HG02885 (cell line): Measurements from ENCODE around the gene SRRM3.
"Not testable (repeated sequence)": the region's sequence is repeated elsewhere in the genome, so short reads cannot be mapped to it uniquely, and the experiment has no call there.

Experiments used
- ATAC-seq: cut with Tn5 transposase; IDR thresholded peaks from one replicate; pipeline ENCODE4 v1.9.1; 2021; ENCODE audit warnings: mild to moderate bottlenecking; ENCODE audit not compliant: unreplicated experiment, poor library complexity

SRRM3 gene

DNA sequence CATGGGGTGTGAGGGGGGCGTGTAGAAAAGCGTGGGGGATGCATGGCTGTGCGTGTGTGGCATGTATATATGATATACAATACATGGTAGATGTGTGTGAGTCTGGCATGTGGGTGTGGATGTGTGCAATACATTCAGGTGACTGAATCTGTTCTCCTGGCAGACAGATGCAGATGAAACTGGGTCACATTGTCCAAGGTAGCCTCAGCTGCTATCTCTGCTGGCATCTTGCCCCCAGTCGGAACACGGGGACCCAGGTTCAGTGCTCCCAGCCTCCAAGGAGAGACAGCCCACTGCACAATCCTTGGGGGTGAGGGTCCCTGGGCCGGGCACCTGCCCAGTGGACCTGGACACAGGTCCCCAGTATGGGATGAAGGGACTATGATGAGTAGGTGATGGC, 12.4 kb upstream of the SRRM3 start:
- no peak for ATAC-seq

DNA sequence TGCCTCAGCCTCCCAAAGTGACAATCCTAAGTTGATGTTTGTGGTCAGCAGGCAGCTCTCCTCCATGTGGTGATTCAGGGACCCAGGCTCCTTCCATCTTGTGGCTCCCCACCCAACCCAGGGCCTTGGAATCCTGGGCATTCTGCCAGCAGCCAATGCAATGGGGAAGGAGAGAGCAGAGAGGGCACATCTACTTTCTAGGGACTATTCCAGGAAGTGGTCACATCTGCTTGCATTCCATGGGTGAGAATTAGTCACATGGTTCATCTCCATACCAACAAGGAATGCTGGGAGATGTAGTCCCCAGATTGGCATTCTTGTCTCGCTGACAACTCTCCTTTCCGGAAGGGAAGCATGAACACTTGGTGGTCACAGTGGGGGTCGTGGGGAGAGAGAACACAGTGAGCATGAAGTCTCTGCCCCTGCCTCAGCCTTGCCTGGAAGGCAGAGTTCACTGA, 9.9 kb upstream of the SRRM3 start:
- ATAC-seq = no peak

GRCh38 chr7:76193466-76193865, 8.2 kb upstream of the SRRM3 start:
- no peak for ATAC-seq

GRCh38 chr7:76193883-76194282, 7.8 kb upstream of the SRRM3 start:
- no peak for ATAC-seq

- ATAC-seq = no peak
These were observed 4.9 kb upstream of the SRRM3 start for GRCh38 chr7:76196786-76197185.

DNA sequence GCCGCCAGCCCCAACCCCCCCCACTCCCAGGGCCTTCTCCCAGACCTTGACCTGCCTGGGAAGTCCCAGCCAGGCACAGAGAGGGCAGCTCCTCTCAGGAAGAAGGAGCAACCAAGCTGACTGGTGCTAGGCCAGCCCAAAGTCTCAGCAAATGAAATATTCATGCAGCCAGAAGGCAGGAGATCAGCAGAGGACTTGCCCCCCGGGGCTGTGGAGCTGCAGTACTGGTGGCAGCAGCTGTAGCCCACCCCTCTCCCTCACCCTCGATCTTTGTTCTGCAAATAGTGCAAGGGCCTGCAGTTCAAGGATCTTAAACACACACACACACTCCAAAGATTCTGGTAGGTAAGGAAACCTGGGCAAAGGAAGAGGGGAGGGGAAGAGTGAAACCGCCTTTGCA, 3.5 kb upstream of the SRRM3 start:
- ATAC-seq = no peak

- no peak for ATAC-seq
These were observed 952 bp downstream of the SRRM3 start for GRCh38 chr7:76202666-76203030.

DNA sequence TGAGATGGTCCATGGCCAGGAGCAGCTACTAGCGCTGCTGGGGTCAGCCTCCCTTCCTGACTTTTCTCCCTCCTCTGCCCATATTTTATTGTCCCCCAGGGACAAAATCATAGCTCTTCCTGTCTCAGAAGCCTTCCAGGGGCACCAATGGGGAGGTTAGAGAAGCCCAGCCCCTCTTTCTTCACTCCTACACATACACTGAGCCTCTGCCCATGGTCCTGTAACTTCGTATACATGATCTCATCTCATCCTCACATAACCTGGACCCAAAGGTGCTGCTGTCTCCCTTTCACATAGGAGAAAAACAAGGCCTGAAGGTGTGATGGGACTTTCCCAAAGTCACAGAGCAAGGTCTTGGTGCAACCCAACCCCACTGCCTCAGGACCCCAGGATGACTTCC, 2.5 kb downstream of the SRRM3 start:
- ATAC-seq = no peak

DNA sequence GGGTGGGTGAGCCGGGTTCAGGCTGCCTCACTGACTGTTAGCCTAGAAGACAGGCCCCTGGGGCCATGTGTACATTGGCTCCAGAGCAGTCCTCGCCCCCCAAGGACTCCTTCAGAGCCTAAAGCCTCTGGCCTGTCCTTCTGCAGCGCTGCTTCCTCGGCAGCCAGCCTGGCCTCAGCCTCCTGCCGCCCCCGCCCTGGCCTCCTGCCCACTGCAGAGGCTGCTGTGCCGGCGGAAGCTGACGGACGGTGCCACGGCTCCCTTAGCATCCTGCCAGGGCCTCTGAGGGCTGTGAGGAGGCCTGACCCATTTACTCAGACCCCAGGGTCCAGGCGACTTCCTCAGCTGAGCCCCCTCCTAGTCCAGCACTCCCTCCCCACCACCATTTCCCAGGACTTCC, 4.9 kb downstream of the SRRM3 start:
- ATAC-seq = no peak

DNA sequence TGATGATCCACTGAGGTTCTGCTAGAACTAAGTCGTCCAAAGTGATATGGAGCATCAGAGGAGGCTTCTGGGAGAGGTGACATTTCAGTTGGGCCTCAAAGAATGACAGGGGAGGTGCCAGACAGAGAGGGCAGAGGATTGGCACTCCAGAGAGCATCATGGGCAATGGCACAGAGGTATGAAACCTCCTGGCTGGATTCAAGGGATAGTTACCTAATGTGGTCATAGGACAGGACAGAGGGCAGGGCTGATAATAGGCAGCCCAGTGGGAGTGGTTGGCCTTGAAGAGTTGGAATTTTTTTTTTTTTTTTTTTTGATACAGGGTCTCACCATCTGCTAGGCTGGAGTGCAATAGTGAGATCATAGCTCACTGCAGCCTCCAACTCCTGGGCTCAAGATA, 7.6 kb downstream of the SRRM3 start:
- ATAC-seq = no peak

DNA sequence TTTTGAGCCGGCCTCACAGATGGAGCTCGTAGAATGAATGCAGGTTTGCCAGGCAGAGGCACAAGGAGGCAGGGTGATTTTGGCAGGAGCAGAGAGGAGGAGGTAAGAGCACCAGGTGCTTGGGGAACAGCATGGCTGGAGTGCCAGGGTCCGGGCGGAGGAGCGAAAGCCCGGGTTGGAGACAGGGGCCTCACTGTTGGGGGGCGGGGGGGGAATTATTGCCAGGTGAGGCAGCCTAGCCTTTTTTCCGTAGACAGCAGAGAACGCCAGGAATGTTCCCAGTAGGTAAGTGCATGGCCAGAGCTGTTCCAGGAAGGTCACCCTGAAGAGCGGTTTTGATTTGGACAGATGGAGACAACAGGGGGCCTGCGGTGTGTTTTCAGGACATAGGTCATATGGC, 9.5 kb downstream of the SRRM3 start:
- ATAC-seq = no peak

DNA sequence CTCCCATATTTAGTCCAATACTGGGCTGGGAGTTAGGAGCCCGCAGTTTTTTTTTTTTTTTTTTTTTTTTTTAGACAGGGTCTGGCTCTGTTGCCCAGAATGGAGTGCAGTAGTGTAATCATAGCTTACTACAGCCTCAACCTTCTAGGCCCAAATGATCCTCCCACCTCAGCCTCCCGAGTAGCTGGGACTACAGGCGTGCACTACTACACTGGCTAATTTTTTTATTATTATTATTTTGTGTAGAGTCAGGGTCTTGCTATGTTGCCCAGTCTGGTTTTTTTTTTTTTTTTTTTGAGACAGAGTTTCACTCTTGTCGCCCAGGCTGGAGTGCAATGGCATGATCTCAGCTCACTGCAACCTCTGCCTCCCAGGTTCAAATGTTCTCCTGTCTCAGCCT, 13.7 kb downstream of the SRRM3 start:
- not testable (repeated sequence) for ATAC-seq

DNA sequence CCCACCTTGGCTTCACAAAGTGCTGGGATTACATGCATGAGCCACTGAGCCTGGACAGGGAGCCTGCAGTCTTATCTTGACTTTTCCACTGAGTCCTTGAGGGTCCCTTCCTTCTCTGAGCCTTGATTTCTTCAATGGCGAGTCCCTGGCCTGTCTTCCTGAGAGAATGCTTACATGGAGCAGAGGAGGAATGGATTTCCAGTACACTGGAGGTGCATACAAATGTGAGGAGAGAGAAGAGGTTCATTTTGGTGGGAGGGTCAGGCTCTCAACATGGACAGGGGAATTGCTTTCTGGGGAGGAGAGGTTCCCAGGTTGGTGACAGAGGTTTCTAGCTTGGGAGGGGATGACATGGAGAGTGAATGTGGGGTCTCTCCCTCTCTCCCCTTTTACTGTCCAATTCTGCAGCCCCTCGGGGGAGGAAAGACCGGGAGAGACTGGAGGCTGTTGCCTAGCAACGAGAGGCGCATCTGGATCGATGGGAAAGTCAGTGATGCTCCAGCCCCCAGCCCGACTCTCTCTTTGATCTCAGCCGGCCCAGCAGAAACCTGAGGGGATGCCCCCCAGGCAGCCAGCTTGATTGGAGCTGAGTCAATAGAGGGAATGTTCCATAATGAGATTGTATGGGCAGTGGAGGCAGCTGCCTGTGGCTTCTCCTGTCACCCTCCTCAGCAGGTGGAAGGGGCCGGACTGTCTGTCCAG, 14.8 kb downstream of the SRRM3 start:
- no peak for ATAC-seq

GRCh38 chr7:76217942-76218566, 16.4 kb downstream of the SRRM3 start:
- ATAC-seq = no peak

- no peak for ATAC-seq
These were observed 18.7 kb downstream of the SRRM3 start for GRCh38 chr7:76220185-76221057.

DNA sequence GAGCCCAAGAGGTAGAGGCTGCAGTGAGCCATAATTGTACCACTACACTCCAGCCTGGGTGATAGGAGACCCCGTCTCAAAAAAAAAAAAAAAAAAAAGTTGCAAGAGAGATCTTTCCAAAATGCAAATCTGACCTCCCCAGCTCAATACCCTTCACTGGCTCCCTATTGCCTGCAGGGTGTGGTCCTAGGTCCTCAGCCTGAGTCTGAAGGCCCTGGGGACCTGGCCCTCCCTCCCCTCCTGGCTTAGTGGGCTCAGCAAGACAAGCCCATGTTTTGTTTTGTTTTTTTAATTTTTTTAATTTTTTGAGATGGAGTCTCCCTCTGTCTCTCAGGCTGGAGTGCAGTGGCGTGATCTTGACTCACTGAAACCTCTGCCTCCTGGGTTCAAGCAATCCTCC, 20.6 kb downstream of the SRRM3 start:
- no peak for ATAC-seq

DNA sequence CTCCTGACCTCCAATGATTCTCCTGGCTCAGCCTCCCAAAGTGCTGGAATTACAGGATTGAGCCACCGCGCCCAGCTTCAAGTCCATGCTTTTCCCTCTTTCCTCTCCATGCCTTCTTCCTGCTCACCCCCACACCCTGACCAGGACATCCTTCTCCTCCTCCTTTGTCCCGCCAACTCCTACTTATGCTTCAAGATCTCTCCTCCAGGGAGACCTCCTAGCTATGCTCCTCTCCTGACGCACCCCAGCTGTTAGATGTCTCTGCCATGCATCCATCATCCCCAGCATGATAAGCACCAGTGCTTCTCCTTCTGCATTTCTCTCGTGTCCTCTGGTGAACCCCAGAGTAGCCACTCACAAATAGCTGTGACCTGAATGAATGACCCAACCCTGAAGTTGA, 21.1 kb downstream of the SRRM3 start:
- ATAC-seq = no peak

GRCh38 chr7:76223286-76223972, 21.7 kb downstream of the SRRM3 start:
- ATAC-seq = no peak

DNA sequence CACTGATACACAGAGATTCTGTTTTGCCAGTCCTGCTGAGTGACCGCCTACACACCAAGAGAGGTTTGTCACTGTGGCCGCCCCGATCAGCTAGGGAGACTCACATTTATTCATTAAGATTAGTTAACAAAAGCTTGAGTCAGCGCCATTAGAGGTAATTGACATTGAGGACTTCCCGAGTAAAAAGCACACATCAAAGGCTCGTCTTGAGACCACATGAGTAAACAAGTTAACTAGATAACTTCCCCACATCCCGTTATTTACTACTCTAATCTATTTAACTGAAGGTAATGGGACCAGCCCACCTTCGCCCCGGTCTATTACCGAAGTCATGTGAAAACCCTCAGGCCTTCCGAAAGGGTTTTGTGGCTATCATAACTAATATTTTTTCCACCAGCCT, 23.0 kb downstream of the SRRM3 start:
- no peak for ATAC-seq

DNA sequence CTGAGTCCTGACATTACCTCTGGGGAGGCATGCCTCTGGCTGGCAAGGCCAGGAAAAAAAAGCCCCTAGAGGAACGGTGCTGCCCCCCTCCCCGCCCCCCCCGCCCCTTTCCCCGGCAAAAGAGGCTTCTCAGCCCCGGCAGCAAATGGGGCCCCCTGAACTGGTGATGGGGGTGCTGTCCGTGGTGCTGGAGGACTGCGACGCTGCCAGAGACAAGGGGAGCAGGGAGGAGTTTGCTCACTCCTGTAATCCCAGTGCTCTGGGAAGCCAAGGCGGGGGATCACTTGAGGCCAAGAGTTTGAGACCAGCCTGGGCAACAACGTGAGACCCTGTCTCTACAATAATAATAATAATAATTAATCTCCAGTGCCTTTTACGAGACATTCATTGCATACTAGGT, 23.7 kb downstream of the SRRM3 start:
- no peak for ATAC-seq

DNA sequence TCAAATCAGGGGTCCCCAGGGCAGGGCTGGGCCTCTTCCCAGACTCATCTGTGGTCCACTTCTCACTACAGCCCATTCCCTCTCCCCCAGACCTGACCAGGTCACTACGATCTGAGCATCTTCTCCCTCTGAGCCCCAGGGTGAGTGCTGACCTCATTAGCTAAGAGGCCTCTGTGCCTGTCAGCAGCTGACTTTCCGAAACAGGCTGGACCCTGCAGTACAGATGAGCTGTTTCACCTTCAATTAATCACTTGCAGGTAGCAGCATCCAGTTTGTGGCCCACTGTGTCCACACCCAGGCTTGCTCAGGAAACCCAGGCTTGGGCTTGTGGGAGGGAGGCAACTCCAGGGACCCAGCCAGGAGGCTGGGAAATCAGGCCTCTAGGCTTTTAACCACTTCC, 24.3 kb downstream of the SRRM3 start:
- no peak for ATAC-seq
